ENCODE results near the gene SNX24. TPM values are rescaled to one million over a fixed set of nuclear protein-coding genes. Genes with fewer than 3 reads are reported as not detected.

The SNX24 gene
- total and polyA plus RNA-seq, 9 of the 15 experiments (the other 6 are each of a cell fraction or from before 2014, with no cell fraction given), result 5.3 to 10.1 (median 7.9) TPM

- TF ChIP-seq AFF4 (CRISPR knock-in tag; IDR thresholded peaks at IDR 0.05), result no peak
- no peak for TF ChIP-seq UBTF (IDR thresholded peaks at IDR 0.05; ENCODE audit: borderline replicate concordance in 1 of 2, low read depth in 2 of 2, low read length in 2 of 2)
- no peak for TF ChIP-seq ZNF311 (CRISPR knock-in tag; IDR thresholded peaks at IDR 0.05)
- no peak for TF ChIP-seq CLOCK (CRISPR knock-in tag; IDR thresholded peaks at IDR 0.05; ENCODE audit: borderline replicate concordance)
- TF ChIP-seq JUND (IDR thresholded peaks at IDR 0.05; ENCODE audit: borderline replicate concordance, low read depth, low read length), result peak; percentile 41; the same call in 1 of the 2 replicates
- TF ChIP-seq JUND (tag; IDR thresholded peaks at IDR 0.05; ENCODE audit: borderline replicate concordance, low read depth, low read length), result peak; percentile 50; the same call in 1 of the 3 replicates
- TF ChIP-seq, protein P1, sequence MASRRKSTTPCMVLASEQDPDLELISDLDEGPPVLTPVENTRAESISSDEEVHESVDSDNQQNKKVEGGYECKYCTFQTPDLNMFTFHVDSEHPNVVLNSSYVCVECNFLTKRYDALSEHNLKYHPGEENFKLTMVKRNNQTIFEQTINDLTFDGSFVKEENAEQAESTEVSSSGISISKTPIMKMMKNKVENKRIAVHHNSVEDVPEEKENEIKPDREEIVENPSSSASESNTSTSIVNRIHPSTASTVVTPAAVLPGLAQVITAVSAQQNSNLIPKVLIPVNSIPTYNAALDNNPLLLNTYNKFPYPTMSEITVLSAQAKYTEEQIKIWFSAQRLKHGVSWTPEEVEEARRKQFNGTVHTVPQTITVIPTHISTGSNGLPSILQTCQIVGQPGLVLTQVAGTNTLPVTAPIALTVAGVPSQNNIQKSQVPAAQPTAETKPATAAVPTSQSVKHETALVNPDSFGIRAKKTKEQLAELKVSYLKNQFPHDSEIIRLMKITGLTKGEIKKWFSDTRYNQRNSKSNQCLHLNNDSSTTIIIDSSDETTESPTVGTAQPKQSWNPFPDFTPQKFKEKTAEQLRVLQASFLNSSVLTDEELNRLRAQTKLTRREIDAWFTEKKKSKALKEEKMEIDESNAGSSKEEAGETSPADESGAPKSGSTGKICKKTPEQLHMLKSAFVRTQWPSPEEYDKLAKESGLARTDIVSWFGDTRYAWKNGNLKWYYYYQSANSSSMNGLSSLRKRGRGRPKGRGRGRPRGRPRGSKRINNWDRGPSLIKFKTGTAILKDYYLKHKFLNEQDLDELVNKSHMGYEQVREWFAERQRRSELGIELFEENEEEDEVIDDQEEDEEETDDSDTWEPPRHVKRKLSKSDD (conservative IDR thresholded peaks at IDR 0.05; ENCODE audit: low read length), result no peak
- TF ChIP-seq BRD9 (IDR thresholded peaks at IDR 0.05; ENCODE audit: low read depth, partially characterized antibody), result no peak
- TF ChIP-seq, protein P2, sequence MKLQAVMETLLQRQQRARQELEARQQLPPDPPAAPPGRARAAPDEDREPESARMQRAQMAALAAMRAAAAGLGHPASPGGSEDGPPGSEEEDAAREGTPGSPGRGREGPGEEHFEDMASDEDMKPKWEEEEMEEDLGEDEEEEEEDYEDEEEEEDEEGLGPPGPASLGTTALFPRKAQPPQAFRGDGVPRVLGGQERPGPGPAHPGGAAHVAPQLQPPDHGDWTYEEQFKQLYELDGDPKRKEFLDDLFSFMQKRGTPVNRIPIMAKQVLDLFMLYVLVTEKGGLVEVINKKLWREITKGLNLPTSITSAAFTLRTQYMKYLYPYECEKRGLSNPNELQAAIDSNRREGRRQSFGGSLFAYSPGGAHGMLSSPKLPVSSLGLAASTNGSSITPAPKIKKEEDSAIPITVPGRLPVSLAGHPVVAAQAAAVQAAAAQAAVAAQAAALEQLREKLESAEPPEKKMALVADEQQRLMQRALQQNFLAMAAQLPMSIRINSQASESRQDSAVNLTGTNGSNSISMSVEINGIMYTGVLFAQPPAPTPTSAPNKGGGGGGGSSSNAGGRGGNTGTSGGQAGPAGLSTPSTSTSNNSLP (IDR thresholded peaks at IDR 0.05; ENCODE audit: borderline replicate concordance, low read depth, low read length), result peak; percentile 45; the same call in 1 of the 2 replicates
- TF ChIP-seq ZFX (CRISPR knock-in tag; IDR thresholded peaks at IDR 0.05), result no peak
Observed at GRCh38 chr5:122942164-122942914, 96.9 kb downstream of the SNX24 start (continued).
